H9 (cell line): ENCODE measurements around the gene NRG2. TPM values are rescaled to one million over a fixed set of nuclear protein-coding genes. Genes with fewer than 3 reads are reported as not detected.

Experiments
- DNase-seq: peaks from one replicate; pipeline ENCODE4 v3.0.0-alpha.2; 2017
- H2AFZ ChIP-seq: one replicate; pipeline ENCODE4 v1.6.1; 2013; ENCODE audit warnings: mild to moderate bottlenecking, low read length, control low read depth, moderate library complexity
- H2AK5ac ChIP-seq: 2 replicates; pipeline ENCODE4 v1.6.1; 2013; ENCODE audit warnings: low read length, control low read depth, mixed read lengths; ENCODE audit not compliant: insufficient read length
- H2BK120ac ChIP-seq: one replicate; pipeline ENCODE4 v1.6.1; 2013; ENCODE audit warnings: low read depth, mild to moderate bottlenecking, low read length, control low read depth, inconsistent platforms; ENCODE audit not compliant: poor library complexity, severe bottlenecking
- H2BK12ac ChIP-seq: 2 replicates; pipeline ENCODE4 v1.6.1; 2013; ENCODE audit warnings: low read length, control low read depth, mixed read lengths, low read depth; ENCODE audit not compliant: insufficient read length
- H2BK15ac ChIP-seq: 2 replicates; pipeline ENCODE4 v1.6.1; 2013; ENCODE audit warnings: low read depth, low read length, control low read depth
- H2BK20ac ChIP-seq: one replicate; pipeline ENCODE4 v1.6.1; 2013; ENCODE audit warnings: low read depth, mild to moderate bottlenecking, low read length, control low read depth, inconsistent platforms; ENCODE audit not compliant: poor library complexity, severe bottlenecking
- H2BK5ac ChIP-seq: 2 replicates; pipeline ENCODE4 v1.6.1; 2013; ENCODE audit warnings: low read length, control low read depth, mixed read lengths; ENCODE audit not compliant: insufficient read length
- H3K14ac ChIP-seq: 2 replicates; pipeline ENCODE4 v1.6.1; 2013; ENCODE audit warnings: low read length, control low read depth; ENCODE audit not compliant: insufficient read depth
- H3K18ac ChIP-seq: 2 replicates; pipeline ENCODE4 v1.6.1; 2013; ENCODE audit warnings: low read depth, mild to moderate bottlenecking, mixed read lengths, low read length, control low read depth; ENCODE audit not compliant: insufficient read length
- H3K23ac ChIP-seq: 2 replicates; pipeline ENCODE4 v1.6.1; 2013; ENCODE audit warnings: low read length, control low read depth, mixed read lengths, low read depth; ENCODE audit not compliant: insufficient read length
- H3K23me2 ChIP-seq: 2 replicates; pipeline ENCODE4 v1.6.1; 2013; ENCODE audit warnings: low read depth, mild to moderate bottlenecking, mixed read lengths, low read length, control low read depth; ENCODE audit not compliant: insufficient read length, poor library complexity, severe bottlenecking
- H3K27ac ChIP-seq: 2 replicates; pipeline ENCODE4 v1.5.1; 2013; ENCODE audit warnings: low read length, control low read depth, mixed read lengths, low read depth; ENCODE audit not compliant: insufficient read length
- H3K27me3 ChIP-seq: 2 replicates; pipeline ENCODE4 v1.6.1; 2013; ENCODE audit warnings: low read length, control low read depth, inconsistent platforms; ENCODE audit not compliant: insufficient read depth
- H3K4ac ChIP-seq: 2 replicates; pipeline ENCODE4 v1.6.1; 2013; ENCODE audit warnings: low read depth, mild to moderate bottlenecking, control low read depth, inconsistent platforms, low read length, moderate library complexity
- H3K4me1 ChIP-seq: 2 replicates; pipeline ENCODE4 v1.6.1; 2013; ENCODE audit warnings: low read length, control low read depth, inconsistent platforms; ENCODE audit not compliant: insufficient read depth
- H3K4me2 ChIP-seq: 2 replicates; pipeline ENCODE4 v1.6.1; 2013; ENCODE audit warnings: low read length, control low read depth, mixed read lengths; ENCODE audit not compliant: insufficient read length, insufficient read depth
- H3K56ac ChIP-seq: 2 replicates; pipeline ENCODE4 v1.6.1; 2013; ENCODE audit warnings: low read depth, mild to moderate bottlenecking, mixed read lengths, low read length, control low read depth; ENCODE audit not compliant: insufficient read length
- H3K79me1 ChIP-seq: 2 replicates; pipeline ENCODE4 v1.6.1; 2013; ENCODE audit warnings: low read depth, mild to moderate bottlenecking, moderate library complexity, low read length, control low read depth, inconsistent platforms; ENCODE audit not compliant: insufficient read depth, poor library complexity, severe bottlenecking
- H3K79me2 ChIP-seq: 2 replicates; pipeline ENCODE4 v1.6.1; 2013; ENCODE audit warnings: low read length, control low read depth, inconsistent platforms; ENCODE audit not compliant: insufficient read depth
- H3K9ac ChIP-seq: 2 replicates; pipeline ENCODE4 v1.6.1; 2013; ENCODE audit warnings: low read length, control low read depth, mixed read lengths; ENCODE audit not compliant: insufficient read length; ENCODE audit errors: extremely low read depth
- H3K9me3 ChIP-seq: one replicate; pipeline ENCODE4 v1.6.1; 2013; ENCODE audit warnings: low read depth, low read length, inconsistent platforms; ENCODE audit not compliant: control insufficient read depth
- H3T11ph ChIP-seq: one replicate; pipeline ENCODE4 v1.6.1; 2013; ENCODE audit warnings: mild to moderate bottlenecking, low read length, control low read depth, inconsistent platforms
- H4K20me1 ChIP-seq: one replicate; pipeline ENCODE4 v1.6.1; 2013; ENCODE audit not compliant: control insufficient read depth, insufficient read length, insufficient read depth
- H4K5ac ChIP-seq: 2 replicates; pipeline ENCODE4 v1.6.1; 2013; ENCODE audit warnings: low read depth, mild to moderate bottlenecking, mixed read lengths, low read length, control low read depth; ENCODE audit not compliant: insufficient read length
- H4K8ac ChIP-seq: replicated peaks from 2 replicates; pipeline ENCODE4 v1.6.1; 2013; ENCODE audit warnings: low read length, control low read depth, mixed read lengths, low read depth; ENCODE audit not compliant: insufficient read length
- H4K91ac ChIP-seq: 2 replicates; pipeline ENCODE4 v1.6.1; 2013; ENCODE audit warnings: low read depth, mild to moderate bottlenecking, moderate library complexity, mixed read lengths, low read length, control low read depth; ENCODE audit not compliant: insufficient read length
- H3K27ac Mint-ChIP-seq, 3 experiments: 2 replicates in 2 of 3; 3 replicates in 1 of 3; pipeline ENCODE4 v1.8.0; 2020 to 2021; ENCODE audit warnings: mixed read lengths in 3 of 3, mild to moderate bottlenecking in 1 of 3, moderate library complexity in 1 of 3
- H3K27me3 Mint-ChIP-seq: 2 replicates; pipeline ENCODE4 v1.8.0; 2021; ENCODE audit warnings: low read depth, mild to moderate bottlenecking, moderate library complexity, mixed read lengths
- H3K36me3 Mint-ChIP-seq, 3 experiments: 2 replicates in 2 of 3; 3 replicates in 1 of 3; pipeline ENCODE4 v1.8.0; 2020 to 2021; ENCODE audit warnings: low read depth in 3 of 3, mixed read lengths in 3 of 3; ENCODE audit not compliant: insufficient read depth in 1 of 3
- H3K4me1 Mint-ChIP-seq, 2 experiments: 2 replicates each; pipeline ENCODE4 v1.8.0; 2020; ENCODE audit warnings: mixed read lengths in 2 of 2
- H3K4me3 Mint-ChIP-seq, 2 experiments: 2 replicates in 1 of 2; 3 replicates in 1 of 2; pipeline ENCODE4 v1.8.0; 2020 to 2021; ENCODE audit warnings: mild to moderate bottlenecking in 2 of 2, mixed read lengths in 2 of 2, moderate library complexity in 1 of 2
- H3K9me3 Mint-ChIP-seq, 2 experiments: 2 replicates in 1 of 2; 3 replicates in 1 of 2; pipeline ENCODE4 v1.8.0; 2020; ENCODE audit warnings: mild to moderate bottlenecking in 2 of 2, mixed read lengths in 2 of 2, moderate library complexity in 1 of 2
- WGBS: extraction: QIAGEN DNeasy Blood & Tissue Kit; methylation state at CpG from one replicate; pipeline ENCODE4 v1.1.7; 2013; ENCODE audit warnings: missing lambda C conversion rate, low lambda C conversion rate, mixed read lengths; ENCODE audit not compliant: insufficient read length; ENCODE audit errors: extremely low coverage; 5-methylcytosine and 5-hydroxymethylcytosine counted together
- total RNA-seq: library from RNA; stranded (reverse); gene quantifications from 2 replicates; pipeline ENCODE4 v1.2.1, GENCODE V29; 2021
- TF ChIP-seq, protein P1 (sequence below): fragments of 200-600 bp; sonication (generic); conservative IDR thresholded peaks from 3 replicates; pipeline ENCODE4 v1.8.0; 2021; ENCODE audit warnings: antibody characterized with exemption, mild to moderate bottlenecking

The NRG2 gene
- total RNA-seq, 1 experiment from 2014 or later: not detected

GRCh38 chr5:139869042-139869790, 173.9 kb downstream of the NRG2 start:
- H3K23ac ChIP-seq: no peak overlapping the region
- H3K27me3 ChIP-seq: no peaks in the 10 kb centered on the region
- no peak overlapping the region for H3K4me2 ChIP-seq
- H3K4ac ChIP-seq: no peak overlapping the region
- H2BK120ac ChIP-seq: no peak overlapping the region
- no peak overlapping the region for H2BK12ac ChIP-seq
- Mint-ChIP-seq H3K27me3 (peaks cover 44% of the 10 kb centered on the region), H3K36me3 (no peaks in the 10 kb centered on the region), H3K27ac (no peak overlapping the region), H3K4me3 (no peak overlapping the region), H3K9me3 (no peaks in the 10 kb centered on the region), H3K4me1 (peaks cover 13 to 20% of the 10 kb centered on the region in 2 experiments)
- no peak overlapping the region for H2BK5ac ChIP-seq
- H4K20me1 ChIP-seq: no peaks in the 10 kb centered on the region
- H4K91ac ChIP-seq: no peak overlapping the region
- H3K56ac ChIP-seq: no peak overlapping the region
- H3K14ac ChIP-seq: no peak overlapping the region
- TF ChIP-seq, protein P1, sequence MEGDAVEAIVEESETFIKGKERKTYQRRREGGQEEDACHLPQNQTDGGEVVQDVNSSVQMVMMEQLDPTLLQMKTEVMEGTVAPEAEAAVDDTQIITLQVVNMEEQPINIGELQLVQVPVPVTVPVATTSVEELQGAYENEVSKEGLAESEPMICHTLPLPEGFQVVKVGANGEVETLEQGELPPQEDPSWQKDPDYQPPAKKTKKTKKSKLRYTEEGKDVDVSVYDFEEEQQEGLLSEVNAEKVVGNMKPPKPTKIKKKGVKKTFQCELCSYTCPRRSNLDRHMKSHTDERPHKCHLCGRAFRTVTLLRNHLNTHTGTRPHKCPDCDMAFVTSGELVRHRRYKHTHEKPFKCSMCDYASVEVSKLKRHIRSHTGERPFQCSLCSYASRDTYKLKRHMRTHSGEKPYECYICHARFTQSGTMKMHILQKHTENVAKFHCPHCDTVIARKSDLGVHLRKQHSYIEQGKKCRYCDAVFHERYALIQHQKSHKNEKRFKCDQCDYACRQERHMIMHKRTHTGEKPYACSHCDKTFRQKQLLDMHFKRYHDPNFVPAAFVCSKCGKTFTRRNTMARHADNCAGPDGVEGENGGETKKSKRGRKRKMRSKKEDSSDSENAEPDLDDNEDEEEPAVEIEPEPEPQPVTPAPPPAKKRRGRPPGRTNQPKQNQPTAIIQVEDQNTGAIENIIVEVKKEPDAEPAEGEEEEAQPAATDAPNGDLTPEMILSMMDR: no peak
- H4K5ac ChIP-seq: no peak overlapping the region
- no peaks in the 10 kb centered on the region for H3K23me2 ChIP-seq
- H2AK5ac ChIP-seq: no peak overlapping the region
- no peak overlapping the region for H3K27ac ChIP-seq
- no peak overlapping the region for H3K18ac ChIP-seq
- H2AFZ ChIP-seq: no peak overlapping the region
- WGBS: no CpG with 5 or more reads among the region's 9 CpGs
- H4K8ac ChIP-seq: no peak overlapping the region
- H2BK15ac ChIP-seq: no peak overlapping the region
- no peaks in the 10 kb centered on the region for H3K79me2 ChIP-seq
- H3K9ac ChIP-seq: no peak overlapping the region
- no peaks in the 10 kb centered on the region for H3K4me1 ChIP-seq
- no peak overlapping the region for H3T11ph ChIP-seq
- no peak for DNase-seq
- H2BK20ac ChIP-seq: no peak overlapping the region
- no peaks in the 10 kb centered on the region for H3K79me1 ChIP-seq
- no peaks in the 10 kb centered on the region for H3K9me3 ChIP-seq
